Measurements from ENCODE around the gene HACE1.

Gene HACE1

DNA sequence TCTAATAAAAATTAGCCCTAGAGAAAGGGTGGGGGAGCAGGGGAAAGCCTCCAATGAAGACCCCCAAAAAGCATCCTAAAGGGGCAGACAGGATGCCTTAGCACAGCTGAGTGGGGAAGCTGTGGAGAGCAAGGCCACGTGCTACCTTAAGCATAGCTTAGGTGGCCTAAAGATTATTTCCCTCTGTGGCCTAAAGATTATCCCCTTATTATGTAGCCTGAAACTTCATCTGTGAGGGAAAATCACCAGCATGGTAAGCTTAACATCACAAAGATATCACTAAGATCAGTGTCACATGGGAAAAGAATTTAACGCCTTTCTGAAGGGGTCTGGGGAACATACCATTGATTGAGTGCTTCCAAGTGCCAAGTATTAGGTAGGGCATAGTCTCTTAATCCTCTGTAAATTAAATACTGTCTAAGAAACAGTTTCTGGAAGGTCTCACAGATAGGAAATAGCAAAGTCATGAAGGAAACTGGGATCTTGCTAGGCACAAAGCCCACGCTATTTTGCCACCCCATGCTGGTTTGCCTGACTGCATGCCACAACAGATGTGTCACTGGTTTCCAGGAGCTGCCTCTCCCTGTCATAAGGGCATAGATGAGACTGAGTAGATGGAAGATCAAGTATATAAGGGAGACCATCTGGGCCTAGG, 170.0 kb downstream of the HACE1 start:
- in situ Hi-C loops (cut with MboI; ENCODE audit: low sequenced_read_pairs) = loop anchor here (10.0 kb wide), 1 partner anchor 85 kb away; no protein-coding TSS in a partner anchor

- in situ Hi-C loops (cut with MboI; ENCODE audit: low sequenced_read_pairs) = loop anchor here (10.0 kb wide), 1 partner anchor 86 kb away; no protein-coding TSS in a partner anchor
Measured at GRCh38 chr6:104688283-104688969, 171.3 kb downstream of the HACE1 start.

DNA sequence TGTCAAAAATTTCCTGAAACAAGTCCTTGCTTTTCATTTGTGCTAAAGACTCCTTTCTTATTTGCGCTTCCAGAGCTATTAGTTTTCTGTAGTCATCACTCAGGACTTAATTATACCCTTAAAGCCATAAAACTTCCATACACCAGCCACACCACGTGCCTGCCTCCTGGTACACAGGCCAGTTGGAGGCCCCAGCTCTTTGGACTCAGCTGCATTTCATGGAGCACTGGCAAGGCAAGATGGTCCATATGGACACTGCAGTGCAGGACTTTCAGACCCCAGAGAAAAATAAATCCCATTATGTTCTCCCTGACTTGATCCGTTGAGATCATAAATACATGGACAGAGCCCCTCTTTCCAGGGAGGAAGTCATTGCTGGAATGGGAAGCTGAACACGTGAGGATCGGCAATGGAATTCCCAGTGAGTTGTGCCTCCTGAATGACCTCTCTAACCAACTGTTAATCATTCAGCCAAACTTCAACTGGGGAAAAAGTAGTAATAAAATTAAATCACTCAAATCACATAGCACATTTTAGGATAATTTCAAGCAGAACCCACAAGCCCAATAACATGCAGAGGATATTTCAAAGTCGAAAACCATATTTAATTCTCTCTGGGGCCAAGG, 173.1 kb downstream of the HACE1 start:
- in situ Hi-C loops (cut with MboI; ENCODE audit: low sequenced_read_pairs) = loop anchor here (10.0 kb wide), 1 partner anchor 88 kb away; no protein-coding TSS in a partner anchor

DNA sequence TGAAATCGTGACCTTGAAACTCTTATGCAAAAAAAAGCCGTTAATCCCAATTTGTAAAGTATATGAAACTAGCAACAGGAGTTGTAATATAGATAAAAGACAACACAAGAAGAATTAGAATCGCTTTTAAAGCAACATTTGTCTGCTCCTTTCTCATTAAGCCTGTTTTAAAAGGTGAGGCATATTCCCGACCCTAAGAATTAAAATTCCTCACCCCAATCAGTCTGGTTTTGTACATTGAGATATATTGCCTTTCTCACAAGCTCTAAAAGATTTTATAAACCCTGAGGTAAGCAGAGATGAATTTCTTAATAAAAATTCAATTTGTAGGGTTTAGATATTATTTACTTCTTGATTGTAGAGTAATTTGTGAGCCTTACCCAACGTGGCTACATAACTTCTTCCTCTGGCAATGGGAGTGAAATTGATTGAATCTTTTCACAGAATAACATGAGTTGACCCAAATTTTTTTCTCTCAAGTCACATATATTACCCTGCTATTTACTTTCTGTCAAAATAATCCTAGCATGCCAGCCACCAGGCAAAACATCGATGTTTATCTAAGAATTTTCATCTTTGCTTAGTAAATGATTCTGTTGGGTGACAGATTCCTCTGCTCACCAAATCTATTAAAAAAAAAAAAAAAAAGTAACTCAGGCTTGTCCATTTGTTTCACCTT, 173.7 kb downstream of the HACE1 start:
- in situ Hi-C loops (cut with MboI; ENCODE audit: low sequenced_read_pairs) = loop anchor here (10.0 kb wide), 1 partner anchor 89 kb away; no protein-coding TSS in a partner anchor

DNA sequence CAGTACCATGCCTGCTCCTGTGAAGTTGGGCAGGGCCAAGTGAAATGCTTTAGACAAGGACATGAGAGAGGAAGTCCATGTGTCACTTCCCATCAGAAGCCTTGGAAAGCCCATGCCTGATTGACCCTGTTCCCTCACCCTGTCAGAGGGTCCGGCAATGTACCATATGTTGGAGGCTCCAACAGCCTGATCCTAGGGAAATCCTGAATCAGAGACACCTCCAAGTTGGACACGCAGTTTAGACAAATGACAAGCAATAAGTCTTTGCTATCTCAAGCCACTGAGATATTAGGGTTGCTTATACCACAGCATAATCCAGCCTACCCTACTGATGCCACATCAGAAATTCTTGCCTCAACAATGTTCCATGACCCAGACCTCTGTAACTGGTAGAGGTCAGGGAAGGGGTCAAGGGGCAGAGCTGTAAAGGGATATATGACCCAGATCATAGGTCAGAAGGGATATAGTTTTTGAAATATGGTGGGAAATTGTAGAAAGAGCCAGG, 174.8 kb downstream of the HACE1 start:
- in situ Hi-C loops (cut with MboI; ENCODE audit: low sequenced_read_pairs) = loop anchor here (10.0 kb wide), 1 partner anchor 90 kb away; no protein-coding TSS in a partner anchor

GRCh38 chr6:104683809-104684208, 175.9 kb downstream of the HACE1 start:
- in situ Hi-C loops (cut with MboI; ENCODE audit: low sequenced_read_pairs) = loop anchor here (10.0 kb wide), 1 partner anchor 91 kb away; no protein-coding TSS in a partner anchor

- in situ Hi-C loops (cut with MboI; ENCODE audit: low sequenced_read_pairs) = loop anchor here (10.0 kb wide), 1 partner anchor 92 kb away; no protein-coding TSS in a partner anchor
Measured at GRCh38 chr6:104682722-104683643, 176.7 kb downstream of the HACE1 start.

GRCh38 chr6:104680539-104680938, 179.2 kb downstream of the HACE1 start:
- in situ Hi-C loops (cut with MboI; ENCODE audit: low sequenced_read_pairs) = loop anchor here (10.0 kb wide), 1 partner anchor 94 kb away; no protein-coding TSS in a partner anchor

DNA sequence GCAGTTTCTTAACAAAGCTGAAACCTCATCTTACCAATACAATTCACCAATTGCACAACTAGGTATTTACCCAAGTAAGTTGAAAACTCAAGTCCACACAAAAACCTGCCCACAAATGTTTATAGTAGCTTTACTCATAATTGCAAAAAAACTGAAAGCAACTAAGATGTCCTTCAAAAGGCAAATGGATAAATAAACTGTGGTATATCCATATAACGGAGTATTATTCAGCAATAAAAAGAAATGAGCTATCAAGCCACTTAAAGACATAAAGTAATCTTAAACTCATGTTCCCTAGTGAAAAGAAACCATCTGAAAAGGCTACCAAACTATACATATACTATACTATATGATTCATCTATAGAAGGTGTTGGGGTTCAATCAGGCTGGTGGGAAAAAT, 179.7 kb downstream of the HACE1 start:
- in situ Hi-C loops (cut with MboI; ENCODE audit: low sequenced_read_pairs) = loop anchor here (10.0 kb wide), 1 partner anchor 95 kb away; no protein-coding TSS in a partner anchor

Data from HL-60/S4 treated with phorbol 12-myristate 13-acetate at 8.2 ng/mL for 4 days and 3 days (cell line).